OCI-LY1 (cell line): Measurements from ENCODE around the gene ZBTB7C.

Source experiments
- EZH2 ChIP-seq: fragments of 200-600 bp; sonication (generic), shearing (Covaris generic); IDR thresholded peaks from 2 replicates; pipeline ENCODE4 v1.8.0; 2017; ENCODE audit warnings: borderline replicate concordance, mixed run types, mild to moderate bottlenecking, antibody characterized with exemption, low read length, moderate library complexity, mixed read lengths
- TF ChIP-seq, protein P1 (sequence below): fragments of 200-600 bp; sonication (generic), shearing (Covaris generic); IDR thresholded peaks from 2 replicates; pipeline ENCODE4 v1.5.1; 2017; ENCODE audit warnings: mild to moderate bottlenecking, antibody characterized with exemption, low read length, moderate library complexity, mixed read lengths

DNA sequence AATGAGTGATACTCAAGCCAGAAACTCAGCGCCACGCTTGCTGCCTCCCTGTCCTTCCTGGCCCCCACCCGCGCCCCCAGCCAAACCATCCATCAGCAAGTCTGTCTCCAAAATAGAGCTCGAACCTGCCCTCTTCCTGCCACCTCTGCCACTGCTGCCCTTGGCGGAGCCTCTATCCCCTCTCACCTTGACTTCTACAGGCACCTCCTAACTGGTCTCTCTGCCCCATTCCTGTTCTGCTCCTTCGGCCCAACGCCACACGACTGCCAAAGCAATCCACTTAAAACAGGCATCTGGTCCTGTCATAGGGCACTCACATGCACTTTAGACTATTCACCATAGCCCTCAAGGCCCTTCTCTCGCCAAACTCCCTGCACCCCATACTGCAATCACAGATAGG lies 268.5 kb downstream of the ZBTB7C start:
- TF ChIP-seq, protein P1, sequence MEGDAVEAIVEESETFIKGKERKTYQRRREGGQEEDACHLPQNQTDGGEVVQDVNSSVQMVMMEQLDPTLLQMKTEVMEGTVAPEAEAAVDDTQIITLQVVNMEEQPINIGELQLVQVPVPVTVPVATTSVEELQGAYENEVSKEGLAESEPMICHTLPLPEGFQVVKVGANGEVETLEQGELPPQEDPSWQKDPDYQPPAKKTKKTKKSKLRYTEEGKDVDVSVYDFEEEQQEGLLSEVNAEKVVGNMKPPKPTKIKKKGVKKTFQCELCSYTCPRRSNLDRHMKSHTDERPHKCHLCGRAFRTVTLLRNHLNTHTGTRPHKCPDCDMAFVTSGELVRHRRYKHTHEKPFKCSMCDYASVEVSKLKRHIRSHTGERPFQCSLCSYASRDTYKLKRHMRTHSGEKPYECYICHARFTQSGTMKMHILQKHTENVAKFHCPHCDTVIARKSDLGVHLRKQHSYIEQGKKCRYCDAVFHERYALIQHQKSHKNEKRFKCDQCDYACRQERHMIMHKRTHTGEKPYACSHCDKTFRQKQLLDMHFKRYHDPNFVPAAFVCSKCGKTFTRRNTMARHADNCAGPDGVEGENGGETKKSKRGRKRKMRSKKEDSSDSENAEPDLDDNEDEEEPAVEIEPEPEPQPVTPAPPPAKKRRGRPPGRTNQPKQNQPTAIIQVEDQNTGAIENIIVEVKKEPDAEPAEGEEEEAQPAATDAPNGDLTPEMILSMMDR = no peak
- TF ChIP-seq EZH2 = no peak
